NCI-H128 (cell line): ENCODE results near the gene COLGALT1.
A peak's percentile ranks its signal among the peaks of the same experiment; 100 is the strongest.
"Not testable (repeated sequence)": the region's sequence is repeated elsewhere in the genome, so short reads cannot be mapped to it uniquely, and the experiment has no call there.

Source experiments
- DNase-seq: peaks from one replicate; lab custom pipeline; 2025; ENCODE audit not compliant: unreplicated experiment; lab: John Stamatoyannopoulos, UW

The COLGALT1 gene

DNA sequence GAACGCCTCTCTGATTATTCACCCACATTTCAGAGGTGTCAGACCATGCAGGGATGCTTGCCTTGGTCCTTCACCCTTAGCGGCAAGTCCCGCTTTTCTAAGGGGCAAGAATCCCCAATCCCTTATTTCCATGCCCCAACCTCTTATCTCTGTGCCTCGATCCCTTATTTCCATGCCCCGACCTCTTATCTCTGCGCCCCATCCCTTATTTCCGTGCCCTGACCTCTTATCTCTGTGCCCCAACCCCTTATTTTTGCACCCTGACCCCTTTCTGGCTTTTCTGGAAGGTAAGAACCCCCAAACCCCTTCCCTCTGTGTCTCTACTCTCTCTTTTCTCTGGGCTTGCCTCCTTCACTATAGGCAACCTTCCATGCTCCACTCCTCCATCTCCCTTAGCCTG lies 38.8 kb downstream of the COLGALT1 start:
- not testable (repeated sequence) for DNase-seq

DNA sequence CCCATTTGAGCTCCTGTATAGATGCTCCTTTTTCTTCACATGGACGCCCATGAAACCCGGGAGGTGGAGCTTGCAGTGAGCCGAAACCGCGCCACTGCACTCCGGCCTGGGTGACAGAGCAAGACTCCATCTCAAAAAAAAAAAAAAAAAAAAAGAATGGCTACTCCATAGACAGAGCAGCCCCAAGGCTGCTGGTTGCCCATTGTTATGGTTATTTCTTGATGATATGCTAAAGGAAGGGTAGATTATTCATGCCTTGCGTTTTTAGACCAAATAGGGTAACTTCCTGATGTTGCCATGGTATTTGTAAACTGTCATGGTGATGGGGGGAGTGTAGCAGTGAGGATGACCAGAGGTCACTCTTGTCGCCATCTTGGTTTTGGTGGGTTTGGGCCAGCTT lies 42.6 kb downstream of the COLGALT1 start:
- not testable (repeated sequence) for DNase-seq

DNA sequence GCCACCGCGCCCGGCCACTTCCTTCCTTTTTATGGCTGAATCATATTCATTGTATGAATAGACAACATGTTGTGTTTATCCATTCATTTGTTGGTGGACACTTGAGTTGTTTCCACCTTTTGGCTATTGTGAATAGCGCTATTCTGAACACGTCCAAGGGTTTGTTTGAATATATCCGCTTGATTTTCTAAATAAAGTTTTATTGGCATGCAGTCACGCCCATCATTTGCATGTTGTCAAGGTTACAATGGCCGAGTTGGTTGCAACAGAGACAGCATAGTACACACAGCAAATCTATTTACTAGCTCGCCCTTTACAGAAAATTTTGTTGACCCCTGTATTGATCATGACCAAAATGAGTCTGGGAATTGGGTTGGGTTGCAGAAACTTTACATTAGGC lies 43.5 kb downstream of the COLGALT1 start:
- no peak for DNase-seq

DNA sequence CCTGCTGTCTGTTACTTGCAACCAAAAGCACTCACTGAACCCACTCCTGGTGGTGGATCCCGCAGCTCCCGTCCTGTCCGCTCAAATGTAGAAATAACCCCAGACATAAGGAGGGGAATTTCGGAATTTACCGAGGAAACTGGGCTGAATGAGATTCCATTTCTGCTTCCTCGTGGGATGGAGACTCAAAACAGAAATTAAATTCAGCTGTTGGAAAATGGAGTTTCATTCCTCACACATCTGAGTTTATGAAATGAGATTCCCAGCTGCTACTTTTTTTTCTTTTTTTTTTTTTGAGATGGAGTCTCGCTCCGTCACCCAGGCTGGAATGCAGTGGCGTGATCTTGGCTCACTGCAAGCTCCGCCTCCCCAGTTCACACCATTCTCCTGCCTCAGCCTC lies 44.3 kb downstream of the COLGALT1 start:
- no peak for DNase-seq

DNA sequence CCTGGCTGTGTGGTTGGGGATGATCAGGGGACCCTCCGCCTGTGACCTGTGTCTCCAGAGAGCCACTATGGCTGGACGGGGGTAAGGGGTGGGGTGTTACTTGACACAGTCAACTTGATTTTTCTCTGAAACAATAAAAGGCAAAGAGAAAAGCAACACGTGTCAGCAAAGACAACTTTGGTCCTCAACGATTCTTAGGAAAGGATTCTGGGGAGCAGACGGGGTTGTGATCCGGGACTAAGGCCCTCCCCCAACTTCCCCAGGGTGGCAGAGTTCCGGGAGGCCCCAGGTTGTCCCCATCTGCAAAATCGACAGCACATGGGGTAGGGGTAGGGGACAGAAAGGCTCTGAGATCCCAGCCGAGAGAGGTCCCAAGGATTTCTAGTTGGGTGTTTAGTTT lies 46.2 kb downstream of the COLGALT1 start:
- DNase-seq: no peak

DNA sequence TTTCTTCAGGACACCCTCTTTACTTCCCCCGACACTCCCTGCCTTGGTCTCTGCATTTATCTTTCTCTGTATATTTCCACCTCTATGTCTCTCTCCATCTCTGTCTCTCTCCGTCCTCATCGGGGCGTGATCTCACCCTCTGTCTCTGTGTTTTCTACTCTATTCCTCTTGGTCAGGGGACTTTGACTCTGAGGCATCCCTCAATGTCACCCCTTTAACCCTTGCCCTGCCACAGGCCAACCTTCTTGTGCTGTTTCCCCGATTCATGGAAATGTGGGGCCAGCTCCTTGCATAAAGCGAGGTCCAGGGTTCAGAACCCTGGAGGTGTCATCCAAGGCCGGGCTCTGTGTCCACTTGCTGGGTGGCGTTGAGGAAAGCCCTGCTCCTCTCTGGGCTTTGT lies 46.8 kb downstream of the COLGALT1 start:
- no peak for DNase-seq

DNA sequence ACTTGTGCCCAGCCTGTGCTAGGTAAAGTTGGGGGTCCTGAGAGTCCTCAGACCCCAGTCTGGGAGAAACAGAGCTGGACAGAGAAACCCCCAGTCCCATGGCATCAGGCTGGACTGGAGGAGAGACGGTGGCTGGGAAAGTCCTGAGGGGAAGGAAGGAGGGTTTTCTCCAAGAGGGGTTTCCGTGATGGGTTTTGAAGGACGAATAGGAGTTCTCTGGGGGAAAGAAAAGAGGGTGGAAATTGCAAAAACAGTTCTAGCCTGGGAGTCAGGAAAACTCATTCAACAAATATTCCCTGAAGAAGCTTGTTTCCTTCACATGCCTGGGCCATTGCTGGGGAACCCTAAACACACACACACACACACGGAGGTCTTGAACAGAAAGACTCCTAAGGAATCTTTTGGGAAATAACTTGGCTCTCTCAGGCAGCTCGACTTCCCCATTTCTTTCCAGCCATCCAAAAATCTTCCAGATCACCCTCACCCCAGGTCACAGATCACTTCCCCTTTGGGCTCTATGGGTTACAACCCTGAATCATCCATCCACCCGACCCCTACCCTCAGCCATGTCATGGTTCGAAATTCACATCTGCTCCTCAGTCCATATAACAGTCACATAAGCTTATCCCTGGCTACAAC lies 47.5 kb downstream of the COLGALT1 start:
- no peak for DNase-seq

DNA sequence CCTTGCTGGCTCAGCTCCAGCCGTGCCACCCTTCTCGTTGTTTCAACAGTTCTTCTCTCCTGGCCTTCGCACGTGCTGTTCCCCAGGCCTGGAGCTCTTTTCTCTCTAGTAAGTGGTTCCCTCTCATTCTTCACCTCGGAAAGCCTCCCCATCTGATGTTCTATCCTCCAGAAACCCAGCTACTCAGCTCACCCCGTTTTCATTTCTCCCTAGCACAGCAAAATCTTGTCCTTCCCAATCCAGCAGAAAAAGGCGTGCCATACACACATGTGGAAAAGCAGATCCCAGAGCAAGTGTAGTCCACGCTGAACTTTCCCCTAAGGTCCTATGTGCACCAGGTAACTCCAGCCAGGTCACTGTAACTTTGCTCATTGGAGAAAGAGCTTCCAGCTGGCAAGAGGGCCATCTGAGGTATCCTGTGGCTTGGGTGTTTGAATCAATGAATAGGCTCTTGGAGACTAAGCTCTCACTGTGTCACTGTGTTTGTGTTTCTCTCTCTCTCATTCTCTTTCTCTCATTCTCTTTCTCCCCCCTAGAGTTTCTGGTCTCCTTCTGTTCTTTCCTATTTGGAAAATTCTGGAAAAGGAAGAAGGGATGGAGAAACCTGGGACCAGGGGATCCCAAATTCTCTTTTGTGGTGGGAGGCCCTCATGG lies 49.0 kb downstream of the COLGALT1 start:
- DNase-seq: no peak

DNA sequence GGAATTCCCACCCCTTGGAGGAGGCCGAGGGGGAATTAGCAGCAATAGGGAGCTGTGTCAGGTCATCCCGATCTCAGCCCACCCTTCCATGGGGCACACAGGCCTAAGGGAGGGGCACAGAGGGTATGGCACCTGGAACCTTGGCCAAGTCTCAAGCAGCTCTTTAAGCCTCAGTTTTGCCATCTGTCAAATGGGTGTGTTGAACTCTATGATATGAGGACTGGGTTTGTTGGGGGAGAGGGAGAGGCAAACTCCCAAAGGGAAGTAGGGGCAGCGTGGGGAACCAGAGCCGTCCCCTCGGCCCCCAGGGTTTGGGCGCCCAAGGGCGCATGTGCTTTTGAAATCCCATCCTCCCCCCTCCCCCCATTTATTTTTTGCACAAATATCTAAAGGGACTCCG lies 49.7 kb downstream of the COLGALT1 start:
- no peak for DNase-seq

DNA sequence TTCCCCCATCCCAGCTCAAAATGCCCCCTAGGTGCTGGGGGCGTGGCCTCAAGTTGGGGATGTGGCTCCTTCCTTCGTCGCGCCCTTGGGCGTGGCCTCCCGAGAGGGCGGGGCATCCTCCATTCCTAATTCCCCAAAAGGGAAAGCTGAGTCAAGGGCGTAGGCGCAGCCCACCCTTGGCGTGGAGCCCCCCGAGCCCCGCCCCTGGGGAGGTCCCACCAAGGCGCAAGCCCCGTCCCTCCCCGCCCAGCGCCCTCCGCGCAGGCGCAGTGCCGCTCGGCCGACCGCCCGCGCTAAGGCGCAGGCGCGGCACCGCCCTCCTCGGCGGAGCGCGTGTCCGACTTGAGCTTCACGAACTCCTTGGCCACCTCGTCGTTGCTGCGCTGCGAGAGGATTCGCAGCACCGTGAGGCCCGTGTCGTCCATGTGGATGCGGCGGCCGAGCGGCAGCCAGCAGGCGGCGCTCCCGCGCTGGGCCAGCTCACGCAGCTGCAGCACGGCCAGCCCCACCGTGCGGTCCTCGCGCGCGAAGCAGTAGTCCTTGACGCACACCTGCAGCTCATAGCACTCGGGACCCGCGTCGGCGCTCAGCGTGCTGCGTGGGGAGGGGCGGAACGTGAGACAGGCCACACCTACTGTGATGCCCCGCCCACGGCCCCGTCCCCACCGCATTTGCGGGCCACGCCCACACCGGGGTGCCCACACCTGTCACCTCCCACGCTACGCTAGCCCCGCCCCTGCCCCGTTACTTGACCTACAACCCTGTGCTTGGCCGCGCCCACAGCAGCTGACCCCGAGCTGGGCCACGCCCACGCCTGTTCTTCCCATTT lies 50.5 kb downstream of the COLGALT1 start:
- DNase-seq: peak; percentile 23

DNA sequence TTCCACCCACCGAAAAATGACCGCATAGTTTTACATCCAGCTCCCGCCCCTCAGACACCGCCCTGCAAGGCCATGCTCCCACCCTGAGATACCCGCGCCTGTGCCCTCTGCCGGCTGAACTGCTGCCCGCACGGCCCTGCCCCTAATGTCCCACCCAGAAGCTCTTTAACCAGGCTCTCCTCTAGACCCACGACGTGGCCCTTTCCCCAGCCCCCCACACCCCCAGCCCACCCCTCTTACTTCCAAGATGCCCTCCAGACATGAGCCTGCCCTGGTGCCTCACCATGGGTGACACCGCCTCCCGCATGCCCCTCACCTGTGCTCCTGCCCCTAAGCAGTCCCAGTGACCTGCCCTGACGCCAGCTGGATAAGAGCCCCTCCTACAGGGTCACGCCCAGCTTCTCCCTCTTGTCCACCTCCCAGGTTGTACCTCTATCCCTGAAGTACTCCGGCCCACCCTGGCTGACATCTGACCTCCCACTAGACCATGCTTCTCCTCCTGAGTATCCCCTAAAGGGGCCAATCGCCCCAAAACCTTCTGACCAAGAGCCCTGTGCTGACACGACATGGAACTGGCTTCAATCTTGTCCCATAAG lies 51.2 kb downstream of the COLGALT1 start:
- no peak for DNase-seq

DNA sequence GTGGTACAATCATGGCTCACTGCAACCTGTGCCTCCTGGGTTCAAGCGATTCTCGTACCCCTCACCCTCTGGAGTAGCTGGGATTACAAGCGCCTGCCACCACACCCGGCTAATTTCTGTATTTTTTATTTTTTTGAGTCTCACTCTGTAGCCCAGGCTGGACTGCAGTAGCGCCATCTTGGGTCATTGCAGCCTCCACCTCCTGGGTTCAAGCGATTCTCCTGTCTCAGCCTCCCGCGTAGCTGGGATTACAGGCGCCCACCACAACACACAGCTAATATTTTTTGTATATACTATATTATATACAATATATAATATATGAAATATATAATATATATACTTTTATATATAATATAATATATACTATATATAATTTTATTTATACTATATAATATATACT lies 52.5 kb downstream of the COLGALT1 start:
- no peak for DNase-seq

DNA sequence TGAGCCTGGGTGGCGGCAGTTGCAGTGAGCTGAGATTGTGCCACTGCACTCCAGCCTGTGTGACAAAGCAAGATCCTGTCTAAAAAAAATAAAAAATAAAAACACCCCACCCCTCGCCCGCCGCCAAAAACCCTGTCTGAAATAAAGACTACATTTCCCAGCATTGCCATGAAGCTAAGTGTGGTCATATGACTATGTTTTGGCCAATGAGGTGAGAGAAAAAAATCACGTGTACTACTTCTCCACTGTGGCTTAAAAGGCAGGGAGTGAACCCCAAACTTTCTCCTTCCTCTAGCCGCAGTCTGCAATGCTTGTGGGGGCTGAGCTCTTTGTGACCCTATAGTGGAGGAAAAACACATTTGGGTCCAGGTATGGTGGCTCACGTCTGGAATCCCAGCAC lies 54.9 kb downstream of the COLGALT1 start:
- DNase-seq: no peak

DNA sequence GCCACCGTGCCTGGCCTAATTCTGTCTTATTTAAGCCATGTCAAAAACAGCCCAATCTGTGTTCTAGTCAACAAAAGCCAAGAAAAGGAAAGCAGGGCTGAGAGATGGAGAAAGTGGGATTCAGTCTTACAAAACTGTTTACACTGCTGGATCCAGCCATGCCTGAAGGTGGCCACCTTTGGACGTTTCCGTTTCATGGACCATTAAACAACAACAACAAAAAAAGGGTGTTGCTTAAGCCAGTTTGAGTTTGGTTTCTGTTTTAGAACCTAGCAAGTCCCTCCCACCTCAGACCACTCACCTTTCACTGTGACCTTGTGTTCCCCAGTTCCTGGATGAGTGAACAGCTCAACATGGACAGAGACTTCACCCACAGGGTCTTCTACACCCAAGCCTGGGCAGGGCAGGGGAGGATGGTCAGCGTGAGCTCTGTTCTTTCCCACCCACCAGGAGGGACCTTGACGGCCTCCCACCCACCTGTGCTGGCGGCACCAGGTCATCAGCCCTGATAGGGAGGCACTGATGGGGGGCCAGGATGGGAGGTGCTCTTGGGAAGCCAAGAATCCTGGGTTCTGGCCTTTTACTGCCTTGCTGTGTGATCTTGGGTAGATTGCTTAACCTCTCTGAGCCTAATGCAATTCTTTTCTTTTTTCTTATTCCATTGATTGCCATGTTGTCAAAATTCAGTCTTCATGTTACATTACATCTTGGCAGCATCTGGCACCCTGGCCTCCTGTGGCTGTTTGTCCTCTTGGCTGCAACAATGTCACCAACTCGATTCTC lies 56.2 kb downstream of the COLGALT1 start:
- DNase-seq: no peak

DNA sequence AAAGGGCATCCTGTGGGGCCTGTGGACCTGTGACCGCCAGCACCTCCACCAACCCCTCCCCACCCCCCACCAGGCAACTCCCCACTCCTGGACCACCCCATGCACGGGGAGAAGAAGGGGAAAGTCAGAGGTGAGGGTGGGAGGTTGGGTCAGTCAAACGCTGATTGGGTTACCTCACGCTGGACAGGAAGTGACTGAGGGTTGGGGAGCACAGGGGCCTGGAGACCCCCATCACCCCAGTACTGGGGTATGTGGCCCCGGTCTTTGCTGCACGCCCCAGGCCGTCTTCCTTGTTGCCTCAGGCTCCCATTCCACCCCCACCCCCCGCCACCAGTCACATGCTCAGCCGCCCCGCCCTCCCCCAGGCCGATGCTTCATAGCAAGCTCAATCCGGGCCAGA lies 59.0 kb downstream of the COLGALT1 start:
- DNase-seq: no peak

DNA sequence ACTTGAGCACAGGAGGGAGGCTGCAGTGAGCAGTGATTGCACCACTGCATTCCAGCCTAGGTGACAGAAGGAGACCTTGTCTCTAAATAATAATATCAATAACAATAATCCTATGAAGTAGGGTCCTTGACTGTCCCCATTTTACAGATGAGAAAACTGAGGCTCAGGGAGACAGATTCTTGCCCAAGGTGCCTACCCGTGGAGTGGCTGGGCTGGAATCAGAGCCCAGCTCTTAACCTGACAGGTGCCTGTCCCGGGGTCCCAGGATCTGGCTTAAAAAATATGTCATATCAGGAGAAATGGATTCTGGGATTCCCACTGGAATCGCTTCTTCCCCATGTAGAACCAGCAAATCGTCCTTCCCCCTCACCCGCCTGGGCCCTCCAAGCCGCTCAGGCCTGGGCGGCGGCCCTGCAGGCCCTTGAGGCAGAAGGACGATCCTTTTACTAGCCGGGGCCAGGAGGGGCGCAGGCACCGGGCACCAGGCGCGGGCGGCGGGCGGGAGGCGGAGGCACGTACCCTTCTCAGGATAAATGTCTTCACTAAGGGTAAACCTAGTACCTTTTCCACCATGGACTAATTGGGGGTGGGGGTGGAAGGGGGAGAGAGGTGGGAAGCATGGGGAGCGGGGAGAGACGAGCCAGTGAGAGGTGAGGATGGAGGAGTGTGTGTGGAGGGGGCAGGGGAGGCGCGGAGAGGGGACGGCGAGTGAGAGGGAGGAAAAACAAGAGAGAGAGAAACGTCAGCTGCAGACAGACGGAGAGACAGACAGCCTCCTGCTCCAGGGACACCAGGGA lies 60.6 kb downstream of the COLGALT1 start:
- no peak for DNase-seq

DNA sequence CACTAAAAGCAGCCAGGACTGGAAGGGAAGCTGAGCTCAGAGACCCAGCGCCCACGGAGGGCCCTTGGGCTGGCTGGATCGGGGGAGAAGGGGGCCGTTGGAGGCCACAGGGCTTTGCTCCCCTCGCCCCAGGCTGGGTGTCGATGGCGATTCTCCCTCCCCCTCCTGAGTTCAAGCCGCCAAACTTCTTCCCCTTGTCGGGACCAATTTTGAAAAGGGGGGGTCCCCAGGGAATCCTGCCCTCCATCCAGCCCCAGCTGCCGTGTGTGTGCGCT lies 61.2 kb downstream of the COLGALT1 start:
- DNase-seq: no peak

DNA sequence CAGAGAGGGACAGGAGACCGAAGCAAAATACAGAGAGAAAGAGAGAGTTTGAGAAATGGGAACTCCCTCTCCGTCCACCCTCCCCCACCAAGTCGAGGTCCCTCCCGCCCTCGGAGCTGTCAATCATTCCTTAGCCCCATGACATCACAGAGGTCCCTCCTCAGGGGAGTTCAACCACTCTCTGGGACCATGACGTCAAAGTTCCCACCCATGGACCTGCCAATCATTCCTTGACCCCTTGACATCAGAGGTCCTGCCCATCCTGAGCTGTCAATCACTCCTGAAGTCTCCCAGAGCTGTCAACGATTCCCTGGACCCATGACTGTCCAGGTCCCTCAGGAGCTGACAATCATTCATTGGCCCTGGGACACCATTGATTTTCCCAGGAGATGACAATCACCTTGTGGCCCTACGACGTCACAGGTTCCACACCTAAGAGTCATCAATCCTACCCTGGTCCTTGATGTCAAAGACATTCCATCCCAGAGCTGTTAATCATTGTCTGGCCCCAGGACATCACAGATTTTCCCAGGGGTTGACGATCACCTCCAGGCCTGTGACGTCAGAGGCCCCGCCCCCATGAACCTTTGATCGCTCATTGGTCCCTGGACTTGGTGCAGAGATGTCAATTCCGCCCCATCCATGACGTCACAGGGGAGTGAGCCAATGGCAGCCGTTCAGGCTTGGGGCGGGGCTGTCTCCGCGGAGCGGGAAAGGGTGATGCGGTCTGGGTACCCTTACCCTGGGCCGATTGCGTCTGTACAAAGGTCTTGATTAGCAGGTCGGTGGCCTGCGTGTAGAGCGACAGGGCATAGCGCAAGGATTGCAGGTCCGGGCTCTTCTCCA lies 61.7 kb downstream of the COLGALT1 start:
- DNase-seq: no peak

DNA sequence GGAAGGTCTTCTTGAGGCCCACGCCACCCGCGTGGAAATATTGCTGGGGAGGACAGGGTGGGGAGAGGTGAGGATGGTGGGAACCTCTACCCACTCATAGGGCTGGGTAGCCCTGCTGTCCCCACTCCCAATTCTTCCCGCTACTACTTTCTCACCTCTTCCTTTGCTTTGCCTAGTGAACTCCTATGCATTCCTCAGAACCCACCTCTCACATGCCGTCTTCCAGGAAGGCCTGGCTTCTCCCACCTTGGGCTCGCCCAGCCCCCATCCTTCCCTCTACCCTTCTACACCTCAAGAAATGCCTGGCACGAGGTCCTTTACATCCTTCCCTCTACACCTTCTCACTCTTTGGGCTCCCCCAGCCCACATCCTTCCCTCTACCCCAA lies 62.4 kb downstream of the COLGALT1 start:
- no peak for DNase-seq
